Measurements from ENCODE around the gene NUP133.
"Not testable (repeated sequence)": the region's sequence is repeated elsewhere in the genome, so short reads cannot be mapped to it uniquely, and the experiment has no call there.

The NUP133 gene

DNA sequence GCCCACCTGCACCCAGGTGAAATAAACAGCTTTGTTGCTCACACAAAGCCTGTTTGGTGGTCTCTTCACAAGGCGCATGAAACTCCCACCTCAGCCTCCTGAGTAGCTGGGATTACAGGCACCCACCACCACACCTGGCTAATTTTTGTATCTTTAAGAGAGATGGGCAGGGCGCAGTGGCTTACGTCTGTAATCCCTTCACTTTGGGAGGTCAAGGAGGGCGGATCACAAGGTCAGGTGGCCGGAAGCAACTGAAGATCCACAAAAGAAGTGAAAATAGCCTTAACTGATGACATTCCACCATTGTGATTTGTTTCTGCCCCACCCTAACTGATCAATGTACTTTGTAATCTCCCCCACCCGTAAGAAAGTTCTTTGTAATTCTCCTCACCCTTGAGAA, 89.6 kb downstream of the NUP133 start:
- not testable (repeated sequence) for DNase-seq (ENCODE audit: low spot score)

DNA sequence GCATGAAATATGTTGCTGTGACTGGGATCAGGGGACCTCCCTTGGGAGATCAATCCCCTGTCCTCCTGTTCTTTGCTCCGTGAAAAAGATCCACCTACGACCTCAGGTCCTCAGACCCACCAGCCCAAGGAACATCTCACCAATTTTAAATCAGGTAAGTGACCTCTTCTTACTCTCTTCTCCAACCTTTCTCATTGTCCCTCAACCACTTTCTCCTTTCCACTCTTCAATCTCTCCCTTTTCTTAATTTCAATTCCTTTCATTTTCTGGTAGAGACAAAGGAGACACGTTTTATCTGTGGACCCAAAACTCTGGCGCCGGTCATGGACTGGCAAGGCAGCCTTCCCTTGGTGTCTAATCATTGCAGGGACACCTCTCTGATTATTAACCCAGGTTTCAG, 95.3 kb downstream of the NUP133 start:
- DNase-seq (ENCODE audit: low spot score): not testable (repeated sequence)

DNA sequence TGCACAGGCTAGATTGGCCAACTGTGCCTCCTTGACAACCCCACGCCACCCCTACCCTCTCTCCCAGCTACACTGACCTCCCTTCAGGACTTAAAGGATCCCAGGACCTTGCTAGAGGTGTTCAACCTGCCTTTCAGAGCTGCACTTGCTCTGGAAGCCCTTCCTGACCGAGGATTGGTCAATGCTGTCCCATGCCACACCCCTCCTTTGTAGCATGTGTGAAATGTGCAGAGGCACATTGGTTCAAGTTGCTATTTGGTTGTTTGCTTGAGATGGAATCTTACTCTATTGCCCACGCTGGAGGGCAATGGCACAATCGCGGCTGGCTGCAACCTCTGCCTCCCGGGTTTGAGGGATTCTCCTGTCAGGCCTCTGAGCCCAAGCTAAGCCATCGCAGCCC, 96.1 kb downstream of the NUP133 start:
- no peak for DNase-seq (ENCODE audit: low spot score)

DNA sequence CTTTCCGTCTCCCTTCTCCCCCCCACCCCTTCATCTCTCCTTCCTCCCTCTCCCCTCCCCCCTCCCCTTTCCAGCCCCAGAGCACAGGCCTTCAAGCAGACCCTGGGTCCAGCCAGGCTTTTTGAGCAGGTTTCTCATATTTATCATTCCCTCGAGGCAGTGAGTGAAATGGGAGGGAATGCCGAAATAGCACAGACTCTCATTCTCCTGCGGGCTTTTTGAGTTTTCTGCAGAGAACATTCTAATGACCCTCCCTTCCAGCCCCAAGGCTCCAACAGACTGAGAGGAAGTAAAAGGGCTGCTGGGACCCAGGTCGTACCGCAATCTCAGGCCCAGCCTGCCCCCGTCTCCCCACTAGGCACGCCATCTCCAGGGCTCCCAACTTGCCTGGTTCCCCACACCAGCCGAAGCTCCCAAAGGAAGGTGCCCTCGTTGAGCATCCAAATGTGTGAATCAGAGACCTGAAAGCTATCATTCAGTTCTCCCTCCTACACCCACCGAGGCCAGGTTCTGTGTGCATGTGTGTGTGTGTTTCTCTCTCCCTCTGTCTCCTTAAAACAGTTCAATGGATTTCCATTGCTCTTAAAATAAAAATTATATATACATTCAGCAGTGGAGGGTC, 96.6 kb downstream of the NUP133 start:
- no peak for DNase-seq (ENCODE audit: low spot score)

DNA sequence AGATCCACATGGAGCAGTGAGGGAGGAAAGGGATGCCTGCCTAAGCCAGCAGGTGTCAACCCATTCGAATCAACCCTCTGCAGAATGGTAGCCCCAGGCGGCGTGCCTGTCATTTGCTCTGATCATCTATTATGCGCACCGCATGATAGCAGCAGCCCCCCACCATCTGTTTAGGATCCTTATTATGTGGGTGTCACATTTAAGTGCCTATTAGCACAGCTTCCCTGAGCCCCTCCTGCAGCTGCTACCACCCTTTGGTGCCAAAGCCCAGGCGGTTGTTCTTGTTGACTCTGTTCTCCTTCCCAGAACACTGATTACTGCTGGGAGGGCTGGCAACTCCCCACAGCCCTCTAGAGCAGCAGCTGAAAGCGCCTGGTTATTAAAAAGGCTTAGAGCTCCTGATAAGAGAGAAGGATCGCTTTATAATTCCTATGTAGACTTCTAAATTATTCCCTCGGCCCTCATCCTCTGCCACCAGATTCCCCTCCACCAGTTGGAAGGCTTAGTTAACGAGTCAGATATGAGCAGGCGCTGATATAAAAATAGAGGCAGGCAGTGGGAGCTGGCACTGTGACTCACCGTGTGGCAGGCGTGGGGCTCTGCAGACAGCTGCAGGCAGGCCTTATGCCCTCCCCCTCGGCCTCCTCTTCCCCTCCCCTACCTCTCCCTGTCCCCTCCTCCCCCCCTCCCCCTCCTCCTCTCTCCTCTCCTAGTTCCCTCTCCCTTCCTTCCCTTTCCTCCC, 97.3 kb downstream of the NUP133 start:
- DNase-seq (ENCODE audit: low spot score): no peak

DNA sequence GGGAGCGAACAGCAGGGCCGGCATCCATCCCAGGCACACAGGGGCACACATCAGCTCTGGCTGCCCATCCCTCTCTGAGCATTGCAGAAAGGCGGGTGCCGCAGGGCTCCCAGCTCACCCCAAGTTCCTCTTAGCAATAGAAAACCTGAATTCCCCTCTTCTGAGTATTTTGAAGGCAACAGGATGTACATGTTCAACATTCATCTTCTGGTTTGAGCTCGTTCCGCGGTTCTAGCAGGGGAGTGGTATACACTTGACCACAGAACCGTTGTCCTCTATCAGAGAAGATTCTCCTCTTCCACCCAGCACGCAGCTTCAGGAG, 97.8 kb downstream of the NUP133 start:
- no peak for DNase-seq (ENCODE audit: low spot score)

DNA sequence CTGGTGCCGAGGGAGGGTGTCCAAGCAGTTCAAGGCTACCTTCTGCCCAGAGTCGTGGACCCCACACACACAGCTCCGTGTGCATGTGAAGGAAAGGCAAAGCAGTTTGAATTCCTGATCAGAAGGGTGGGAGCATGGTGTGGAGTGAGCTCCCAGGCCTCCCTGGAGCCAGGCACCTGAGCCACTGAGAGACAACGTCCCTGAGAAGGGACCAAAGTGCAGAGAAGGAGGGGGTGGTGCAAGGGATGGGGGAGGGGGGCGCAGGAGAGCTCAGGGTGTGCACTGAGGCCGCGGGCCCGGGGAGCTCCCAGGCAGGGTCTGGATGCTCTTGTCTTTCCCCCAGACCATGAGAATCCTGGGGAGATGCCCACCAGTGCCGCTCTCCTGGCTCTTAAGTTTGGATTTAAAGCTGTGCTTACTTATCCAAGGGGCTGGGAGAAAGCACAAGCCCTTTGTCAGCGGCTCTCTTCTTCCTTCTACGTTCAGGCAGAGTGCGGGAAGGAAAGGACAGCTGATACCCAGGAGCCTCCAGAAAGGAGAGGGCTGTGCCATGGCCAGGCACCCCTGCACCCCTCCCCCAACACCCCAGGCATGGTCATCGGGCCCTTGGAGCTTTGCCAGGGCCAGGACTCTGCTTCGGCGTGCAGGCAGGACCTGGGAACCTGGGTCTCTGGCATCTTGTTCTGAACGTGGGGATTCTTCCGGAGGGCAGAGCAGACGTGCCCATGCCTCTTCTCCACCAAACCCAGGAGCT, 98.3 kb downstream of the NUP133 start:
- DNase-seq (ENCODE audit: low spot score): no peak

DNA sequence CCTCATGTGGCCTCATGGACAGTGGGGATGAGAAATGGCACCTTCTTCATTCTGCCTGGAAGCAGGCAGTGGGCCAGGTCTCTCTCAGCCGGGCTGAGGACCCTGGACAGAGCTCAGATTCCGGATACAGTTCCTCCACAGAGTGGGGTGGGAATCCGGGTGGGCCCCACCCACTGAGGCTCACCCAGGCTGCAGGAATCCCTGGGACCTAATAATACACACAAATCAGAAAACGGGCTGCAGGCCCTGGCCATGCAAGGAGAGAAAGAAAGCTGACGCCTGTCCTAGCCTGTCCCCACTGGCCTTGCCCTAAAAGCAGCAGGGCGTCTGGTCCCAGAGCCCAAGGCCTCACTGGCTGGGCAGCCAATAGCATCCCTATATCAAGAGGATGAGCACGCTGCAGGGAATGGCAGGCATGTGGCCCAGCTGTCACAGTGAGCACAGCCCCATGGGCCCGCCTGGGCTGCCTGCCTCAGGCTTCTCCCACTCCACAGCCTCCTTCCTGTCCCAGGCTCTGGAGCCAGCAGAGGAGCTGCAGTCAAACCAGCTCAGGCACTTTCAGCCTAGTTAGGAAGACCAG, 99.6 kb downstream of the NUP133 start:
- no peak for DNase-seq (ENCODE audit: low spot score)

DNA sequence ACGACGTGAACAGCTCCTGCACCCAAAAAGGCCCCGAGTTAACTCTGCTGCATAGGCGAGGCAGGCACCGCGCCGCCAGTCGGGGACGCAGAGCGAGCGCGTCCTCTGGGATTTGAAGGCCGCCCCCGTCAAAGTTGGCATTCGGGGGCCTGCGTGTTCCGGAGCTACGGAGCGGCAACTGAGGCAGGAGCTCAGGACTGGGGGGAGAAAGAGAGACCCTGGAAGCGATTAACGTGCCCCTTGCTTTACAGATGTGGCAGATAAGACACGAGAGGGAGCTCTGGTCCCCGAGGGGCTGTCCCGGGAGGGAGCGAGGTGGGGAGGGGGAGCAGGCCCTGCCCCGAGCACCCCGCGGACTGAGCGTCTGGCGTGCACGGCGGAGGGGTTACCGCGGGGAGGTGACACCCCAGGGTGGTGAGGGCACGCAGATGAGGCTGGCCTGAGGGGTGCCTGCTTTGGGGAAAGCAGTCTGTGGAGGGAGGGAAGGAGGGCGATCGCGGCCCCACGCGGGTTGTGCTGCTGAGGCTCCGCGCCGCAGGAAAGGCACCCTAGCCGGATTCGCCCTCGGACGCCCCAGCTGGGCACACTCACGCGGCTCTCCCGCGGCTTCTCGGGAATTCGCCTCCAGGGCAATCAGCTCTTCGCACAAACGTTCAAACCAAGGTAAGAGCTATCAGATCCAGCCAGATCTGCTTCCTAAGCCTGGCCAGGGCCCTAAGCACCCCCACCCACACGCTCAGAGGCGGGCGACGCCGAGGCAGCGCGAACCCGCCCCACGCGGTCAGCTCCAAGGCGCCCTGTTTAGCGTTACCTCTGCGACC, 100.7 kb downstream of the NUP133 start:
- no peak for DNase-seq (ENCODE audit: low spot score)

DNA sequence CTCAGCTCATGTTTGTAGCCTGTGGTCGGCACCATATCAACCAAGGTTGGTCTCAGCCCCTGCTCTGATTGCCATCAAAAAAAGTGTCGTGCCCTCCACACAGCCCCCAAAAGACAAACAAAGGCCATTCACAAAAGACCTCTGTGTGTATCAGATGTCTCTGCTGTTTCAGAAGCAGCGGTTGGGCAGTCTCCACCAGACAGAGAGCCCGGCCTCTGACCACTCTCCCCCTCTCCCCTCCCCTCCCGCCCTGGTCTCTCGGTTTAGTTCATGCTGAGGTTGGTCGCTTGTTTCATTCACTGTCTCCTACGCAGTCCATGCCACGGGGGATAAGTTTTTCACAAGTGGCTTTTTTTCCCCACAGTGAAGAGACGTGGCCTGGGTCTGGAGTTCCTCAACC, 101.3 kb downstream of the NUP133 start:
- DNase-seq (ENCODE audit: low spot score): no peak

DNA sequence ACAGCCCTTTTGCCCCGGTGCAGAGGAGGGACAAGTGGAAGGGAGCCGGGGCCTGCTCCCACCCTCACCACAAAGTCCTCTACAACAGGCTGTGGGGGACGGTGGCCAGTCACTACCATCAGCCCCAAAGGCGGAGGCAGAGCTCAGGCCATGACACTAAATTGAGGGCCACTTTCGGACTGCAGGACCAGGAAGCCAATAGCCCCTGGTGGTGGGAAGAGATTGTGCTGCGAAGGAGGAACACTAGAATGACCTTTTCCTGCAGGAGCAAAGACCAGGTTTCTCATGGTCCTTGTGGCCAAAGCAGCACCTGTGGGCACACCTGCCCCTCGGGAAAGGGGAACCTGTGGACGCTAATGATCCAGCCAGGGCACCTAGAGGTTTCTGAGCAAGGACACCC, 104.6 kb downstream of the NUP133 start:
- no peak for DNase-seq (ENCODE audit: low spot score)

DNA sequence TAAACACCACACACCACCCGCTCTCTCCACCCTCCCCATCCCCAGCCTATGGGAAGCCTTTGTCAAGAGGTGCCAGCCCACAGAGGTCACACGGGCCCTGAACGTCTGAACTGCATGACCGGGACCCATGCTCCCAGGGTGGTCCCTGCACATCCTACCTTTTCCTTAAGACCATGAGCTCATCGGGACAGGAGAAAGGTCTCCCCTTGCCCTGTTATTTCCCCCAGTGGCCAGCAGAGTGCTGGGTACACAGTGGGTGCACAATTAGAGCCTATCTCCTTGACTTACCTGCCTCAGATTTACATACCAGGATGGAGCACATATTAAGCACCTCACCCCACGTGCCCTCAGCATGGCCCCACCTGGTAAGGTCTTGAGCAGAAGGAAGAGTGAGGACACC, 105.1 kb downstream of the NUP133 start:
- DNase-seq (ENCODE audit: low spot score): no peak

GRCh38 chr1:229402329-229402728, 105.8 kb downstream of the NUP133 start:
- DNase-seq (ENCODE audit: low spot score): not testable (repeated sequence)

GRCh38 chr1:229397762-229398161, 110.4 kb downstream of the NUP133 start:
- no peak for DNase-seq (ENCODE audit: low spot score)

GRCh38 chr1:229396585-229397206, 111.4 kb downstream of the NUP133 start:
- no peak for DNase-seq (ENCODE audit: low spot score)

DNA sequence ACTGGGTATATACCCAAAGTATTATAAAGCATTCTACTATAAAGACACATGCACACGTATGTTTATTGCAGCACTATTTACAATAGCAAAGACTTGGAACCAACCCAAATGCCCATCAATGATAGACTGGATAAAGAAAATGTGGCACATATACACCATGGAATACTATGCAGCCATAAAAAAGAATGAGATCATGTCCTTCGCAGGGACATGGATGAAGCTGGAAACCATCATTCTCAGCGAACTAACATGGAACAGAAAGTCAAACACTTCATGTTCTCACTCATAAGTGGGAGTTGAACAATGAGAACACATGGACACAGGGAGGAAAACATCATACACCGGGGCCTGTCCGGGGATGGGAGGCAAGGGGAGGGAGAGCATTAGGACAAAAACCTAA, 113.6 kb downstream of the NUP133 start:
- DNase-seq (ENCODE audit: low spot score): not testable (repeated sequence)

DNA sequence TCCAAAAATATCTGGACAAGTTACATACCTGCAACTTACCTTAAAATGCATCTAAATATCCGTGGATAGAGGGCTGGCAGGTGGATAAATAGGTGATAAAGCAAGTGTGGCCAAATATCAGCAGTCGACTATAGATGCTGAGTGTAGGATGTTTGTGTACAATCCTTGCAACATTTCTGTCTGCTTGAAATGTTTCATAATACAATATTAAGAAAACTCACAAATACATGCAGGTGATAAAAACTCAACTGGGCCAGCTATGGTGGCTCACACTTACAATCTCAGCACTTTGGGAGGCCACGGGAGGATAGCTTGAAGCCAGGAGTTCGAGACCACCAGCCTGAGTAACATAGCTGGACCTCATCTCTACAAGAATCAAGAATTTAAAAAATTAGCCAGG, 115.2 kb downstream of the NUP133 start:
- no peak for DNase-seq (ENCODE audit: low spot score)
